Left ventricle myocardium inferior (tissue), 1 donor: ENCODE results near the gene ZNF74. TPM values are rescaled to one million over a fixed set of nuclear protein-coding genes. Genes with fewer than 3 reads are reported as not detected.
A peak's percentile ranks its signal among the peaks of the same experiment; 100 is the strongest.

Experiments used
- DNase-seq: peaks from one replicate; pipeline ENCODE4 v3.0.0-alpha.2; 2020
- H3K27ac ChIP-seq: fragments of 200-600 bp; replicated peaks from 2 replicates; pipeline ENCODE4 v1.8.0; 2021
- H3K27me3 ChIP-seq: fragments of 200-600 bp; 2 replicates; pipeline ENCODE4 v1.8.0; 2021; ENCODE audit warnings: low read depth
- H3K36me3 ChIP-seq: fragments of 200-600 bp; 2 replicates; pipeline ENCODE4 v1.8.0; 2021
- H3K4me1 ChIP-seq: fragments of 200-600 bp; 2 replicates; pipeline ENCODE4 v1.8.0; 2021
- H3K4me3 ChIP-seq: fragments of 200-600 bp; 2 replicates; pipeline ENCODE4 v1.8.0; 2021; ENCODE audit warnings: mild to moderate bottlenecking, moderate library complexity
- H3K9me3 ChIP-seq: fragments of 200-600 bp; replicated peaks from 2 replicates; pipeline ENCODE4 v1.8.0; 2021
- CTCF ChIP-seq: fragments of 200-600 bp; IDR thresholded peaks from 2 replicates; pipeline ENCODE4 v1.8.0; 2021; ENCODE audit warnings: antibody characterized with exemption, mild to moderate bottlenecking, borderline replicate concordance
- intact Hi-C: fragments of 100-400 bp; cut with micrococcal nuclease; formaldehyde crosslinking; loops from one replicate; pipeline ENCODE4 v1.11.0; 2022
- total RNA-seq: library from RNA; stranded (reverse); fragmentation: NEBNext Ultra II Directional; extraction: Animal tissue kit (Norgen Biotek cat#: 25700); gene quantifications from one replicate; pipeline ENCODE4 v1.2.1, GENCODE V29; 2021
- donor health status: DM: no; HTN: yes; CAD: no; lungs with severe emphysema.

ZNF74 gene
- total RNA-seq, 1 donor from 2014 or later, result 5.0 TPM

GRCh38 chr22:20392983-20393704 is 807 bp upstream of the ZNF74 start:
- intact Hi-C loops, result no loop called here
- Histone ChIP-seq H3K36me3 (no peaks in the 10 kb centered on the region), H3K27ac (peak overlapping the region; percentile 80), H3K9me3 (no peaks in the 10 kb centered on the region), H3K4me1 (peaks cover 34% of the 10 kb centered on the region), H3K4me3 (peak overlapping the region; percentile 91), H3K27me3 (no peaks in the 10 kb centered on the region)
- no peak for TF ChIP-seq CTCF
- DNase-seq, result no peak

GRCh38 chr22:20395181-20395906 is 1.4 kb downstream of the ZNF74 start:
- no peaks in the 10 kb centered on the region for H3K36me3 ChIP-seq
- H3K27ac ChIP-seq, result no peak overlapping the region
- TF ChIP-seq CTCF, result no peak
- intact Hi-C loops, result no loop called here
- no peaks in the 10 kb centered on the region for H3K27me3 ChIP-seq
- peak overlapping the region; percentile 91 for H3K4me3 ChIP-seq
- peaks cover 34% of the 10 kb centered on the region for H3K4me1 ChIP-seq
- no peaks in the 10 kb centered on the region for H3K9me3 ChIP-seq
- DNase-seq, result no peak

GRCh38 chr22:20395907-20396287 is 1.9 kb downstream of the ZNF74 start:
- Histone ChIP-seq H3K36me3 (no peaks in the 10 kb centered on the region), H3K4me1 (peaks cover 34% of the 10 kb centered on the region), H3K4me3 (no peak overlapping the region), H3K27ac (no peak overlapping the region), H3K27me3 (no peaks in the 10 kb centered on the region), H3K9me3 (no peaks in the 10 kb centered on the region)
- intact Hi-C loops, result no loop called here
- no peak for TF ChIP-seq CTCF
- no peak for DNase-seq

GRCh38 chr22:20396639-20397038 is 2.7 kb downstream of the ZNF74 start:
- Histone ChIP-seq H3K27me3 (no peaks in the 10 kb centered on the region), H3K4me1 (peaks cover 34% of the 10 kb centered on the region), H3K4me3 (no peak overlapping the region), H3K27ac (no peak overlapping the region), H3K36me3 (peaks cover 6% of the 10 kb centered on the region), H3K9me3 (no peaks in the 10 kb centered on the region)
- no peak for TF ChIP-seq CTCF
- intact Hi-C loops, result no loop called here
- no peak for DNase-seq

- no peaks in the 10 kb centered on the region for H3K27me3 ChIP-seq
- peaks cover 34% of the 10 kb centered on the region for H3K4me1 ChIP-seq
- no peaks in the 10 kb centered on the region for H3K9me3 ChIP-seq
- peaks cover 7% of the 10 kb centered on the region for H3K36me3 ChIP-seq
- no peak overlapping the region for H3K4me3 ChIP-seq
- DNase-seq, result no peak
- no peak for TF ChIP-seq CTCF
- intact Hi-C loops, result no loop called here
- H3K27ac ChIP-seq, result no peak overlapping the region
These were observed 3.5 kb downstream of the ZNF74 start for GRCh38 chr22:20397498-20397897.
